A549 (cell line): ENCODE measurements around the gene ZNF273.

Experiments
- MAZ ChIP-seq: fragments of 150-350 bp; IDR thresholded peaks from 2 replicates; pipeline ENCODE4 v1.6.1; 2014; ENCODE audit warnings: antibody characterized with exemption, low read depth, low read length, borderline replicate concordance
- POLR2A ChIP-seq: IDR thresholded peaks from 2 replicates; pipeline ENCODE4 v1.6.1; 2012; ENCODE audit warnings: mild to moderate bottlenecking, low read length
- ZFP36 ChIP-seq: fragments of 450-650 bp; IDR thresholded peaks from 2 replicates; pipeline ENCODE4 v1.6.1; 2014; ENCODE audit warnings: borderline replicate concordance; ENCODE audit not compliant: partially characterized antibody
- TF ChIP-seq, protein P1 (sequence below): fragments of >200 bp; sonication (Bioruptor Twin); formaldehyde crosslinking; IDR thresholded peaks from 3 replicates; pipeline ENCODE4 v1.5.1; 2016
- TF ChIP-seq, protein P2 (sequence below): fragments of 150-350 bp; IDR thresholded peaks from 2 replicates; pipeline ENCODE4 v1.6.1; 2014; ENCODE audit warnings: low read depth, mild to moderate bottlenecking, low read length
- TF ChIP-seq, protein P3 (sequence below): IDR thresholded peaks from 2 replicates; pipeline ENCODE4 v1.6.1; 2012; ENCODE audit warnings: low read depth, borderline replicate concordance
- TF ChIP-seq, protein P4 (sequence below): fragments of 250-450 bp; sonication (Bioruptor Pico); IDR thresholded peaks from 2 replicates; pipeline ENCODE4 v1.5.0; 2021; ENCODE audit warnings: mild to moderate bottlenecking, moderate library complexity, borderline replicate concordance
- TF ChIP-seq, protein P5 (sequence below): IDR thresholded peaks from 2 replicates; pipeline ENCODE4 v1.6.1; 2012

DNA sequence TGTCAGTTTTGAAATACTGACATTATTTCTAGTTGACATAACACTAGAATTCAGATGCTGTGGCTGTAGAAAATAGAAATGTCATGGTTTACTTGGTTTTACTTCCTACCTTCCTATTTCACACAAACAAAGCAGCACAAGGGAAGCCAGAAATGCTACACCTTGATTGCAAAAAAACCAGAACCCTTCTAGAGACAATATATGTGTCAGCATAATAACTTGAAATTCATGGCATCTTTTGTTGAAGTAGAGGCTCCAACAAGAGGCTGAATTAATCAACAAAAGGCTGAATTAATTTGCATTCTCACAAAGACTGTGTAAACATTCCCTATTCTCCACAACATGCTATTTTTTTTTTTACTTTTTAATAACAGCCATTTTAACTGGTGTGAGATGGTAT is 62.5 kb downstream of the ZNF273 start:
- TF ChIP-seq MAZ, result no peak
- TF ChIP-seq, protein P1, sequence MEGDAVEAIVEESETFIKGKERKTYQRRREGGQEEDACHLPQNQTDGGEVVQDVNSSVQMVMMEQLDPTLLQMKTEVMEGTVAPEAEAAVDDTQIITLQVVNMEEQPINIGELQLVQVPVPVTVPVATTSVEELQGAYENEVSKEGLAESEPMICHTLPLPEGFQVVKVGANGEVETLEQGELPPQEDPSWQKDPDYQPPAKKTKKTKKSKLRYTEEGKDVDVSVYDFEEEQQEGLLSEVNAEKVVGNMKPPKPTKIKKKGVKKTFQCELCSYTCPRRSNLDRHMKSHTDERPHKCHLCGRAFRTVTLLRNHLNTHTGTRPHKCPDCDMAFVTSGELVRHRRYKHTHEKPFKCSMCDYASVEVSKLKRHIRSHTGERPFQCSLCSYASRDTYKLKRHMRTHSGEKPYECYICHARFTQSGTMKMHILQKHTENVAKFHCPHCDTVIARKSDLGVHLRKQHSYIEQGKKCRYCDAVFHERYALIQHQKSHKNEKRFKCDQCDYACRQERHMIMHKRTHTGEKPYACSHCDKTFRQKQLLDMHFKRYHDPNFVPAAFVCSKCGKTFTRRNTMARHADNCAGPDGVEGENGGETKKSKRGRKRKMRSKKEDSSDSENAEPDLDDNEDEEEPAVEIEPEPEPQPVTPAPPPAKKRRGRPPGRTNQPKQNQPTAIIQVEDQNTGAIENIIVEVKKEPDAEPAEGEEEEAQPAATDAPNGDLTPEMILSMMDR, result no peak
- TF ChIP-seq, protein P2, sequence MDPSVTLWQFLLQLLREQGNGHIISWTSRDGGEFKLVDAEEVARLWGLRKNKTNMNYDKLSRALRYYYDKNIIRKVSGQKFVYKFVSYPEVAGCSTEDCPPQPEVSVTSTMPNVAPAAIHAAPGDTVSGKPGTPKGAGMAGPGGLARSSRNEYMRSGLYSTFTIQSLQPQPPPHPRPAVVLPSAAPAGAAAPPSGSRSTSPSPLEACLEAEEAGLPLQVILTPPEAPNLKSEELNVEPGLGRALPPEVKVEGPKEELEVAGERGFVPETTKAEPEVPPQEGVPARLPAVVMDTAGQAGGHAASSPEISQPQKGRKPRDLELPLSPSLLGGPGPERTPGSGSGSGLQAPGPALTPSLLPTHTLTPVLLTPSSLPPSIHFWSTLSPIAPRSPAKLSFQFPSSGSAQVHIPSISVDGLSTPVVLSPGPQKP, result no peak
- TF ChIP-seq, protein P3, sequence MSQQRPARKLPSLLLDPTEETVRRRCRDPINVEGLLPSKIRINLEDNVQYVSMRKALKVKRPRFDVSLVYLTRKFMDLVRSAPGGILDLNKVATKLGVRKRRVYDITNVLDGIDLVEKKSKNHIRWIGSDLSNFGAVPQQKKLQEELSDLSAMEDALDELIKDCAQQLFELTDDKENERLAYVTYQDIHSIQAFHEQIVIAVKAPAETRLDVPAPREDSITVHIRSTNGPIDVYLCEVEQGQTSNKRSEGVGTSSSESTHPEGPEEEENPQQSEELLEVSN, result no peak
- TF ChIP-seq ZFP36, result no peak
- TF ChIP-seq, protein P4, sequence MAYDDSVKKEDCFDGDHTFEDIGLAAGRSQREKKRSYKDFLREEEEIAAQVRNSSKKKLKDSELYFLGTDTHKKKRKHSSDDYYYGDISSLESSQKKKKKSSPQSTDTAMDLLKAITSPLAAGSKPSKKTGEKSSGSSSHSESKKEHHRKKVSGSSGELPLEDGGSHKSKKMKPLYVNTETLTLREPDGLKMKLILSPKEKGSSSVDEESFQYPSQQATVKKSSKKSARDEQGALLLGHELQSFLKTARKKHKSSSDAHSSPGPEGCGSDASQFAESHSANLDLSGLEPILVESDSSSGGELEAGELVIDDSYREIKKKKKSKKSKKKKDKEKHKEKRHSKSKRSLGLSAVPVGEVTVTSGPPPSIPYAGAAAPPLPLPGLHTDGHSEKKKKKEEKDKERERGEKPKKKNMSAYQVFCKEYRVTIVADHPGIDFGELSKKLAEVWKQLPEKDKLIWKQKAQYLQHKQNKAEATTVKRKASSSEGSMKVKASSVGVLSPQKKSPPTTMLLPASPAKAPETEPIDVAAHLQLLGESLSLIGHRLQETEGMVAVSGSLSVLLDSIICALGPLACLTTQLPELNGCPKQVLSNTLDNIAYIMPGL, result no peak
- TF ChIP-seq, protein P5, sequence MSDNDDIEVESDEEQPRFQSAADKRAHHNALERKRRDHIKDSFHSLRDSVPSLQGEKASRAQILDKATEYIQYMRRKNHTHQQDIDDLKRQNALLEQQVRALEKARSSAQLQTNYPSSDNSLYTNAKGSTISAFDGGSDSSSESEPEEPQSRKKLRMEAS, result no peak
- TF ChIP-seq POLR2A, result no peak
